H1 (cell line): ENCODE results near the gene SPPL3. TPM values are rescaled to one million over a fixed set of nuclear protein-coding genes. Genes with fewer than 3 reads are reported as not detected.

Experiments
- ASH2L ChIP-seq: fragments of 200-600, 300-600 bp; sonication (generic); IDR thresholded peaks from one replicate; pipeline ENCODE4 v1.7.1; 2017; ENCODE audit warnings: low read length
- BRCA1 ChIP-seq: IDR thresholded peaks from 2 replicates; pipeline ENCODE4 v1.6.1; 2012; ENCODE audit warnings: low read depth, low read length, improper control_type of control experiment
- EZH2 ChIP-seq: fragments of 200-600 bp; sonication (generic); IDR thresholded peaks from 2 replicates; pipeline ENCODE4 v1.7.1; 2012; ENCODE audit warnings: low read depth, mild to moderate bottlenecking, moderate library complexity, low read length, inconsistent platforms; ENCODE audit not compliant: severe bottlenecking
- KDM4A ChIP-seq: IDR thresholded peaks from one replicate; pipeline ENCODE4 v1.7.1; 2012; ENCODE audit warnings: low read depth, mild to moderate bottlenecking, moderate library complexity, low read length, inconsistent platforms; ENCODE audit not compliant: severe bottlenecking
- NANOG ChIP-seq: IDR thresholded peaks from 2 replicates; pipeline ENCODE4 v1.6.1; 2011; ENCODE audit warnings: low read length, low read depth, mild to moderate bottlenecking, inconsistent platforms; ENCODE audit not compliant: insufficient read depth, poor library complexity, severe bottlenecking
- POLR2A ChIP-seq, 2 experiments: IDR thresholded peaks; 1 replicate in 1 of 2; 2 replicates in 1 of 2; pipeline ENCODE4 v1.6.1; 2011; ENCODE audit warnings: low read depth in 2 of 2, low read length in 2 of 2, mild to moderate bottlenecking in 2 of 2; ENCODE audit errors: control extremely low read depth in 1 of 2
- RBBP5 ChIP-seq: IDR thresholded peaks from 2 replicates; pipeline ENCODE4 v1.7.1; 2012; ENCODE audit warnings: low read depth, mild to moderate bottlenecking, inconsistent platforms, low read length, moderate library complexity, borderline replicate concordance
- TBP ChIP-seq: IDR thresholded peaks from 2 replicates; pipeline ENCODE4 v1.6.1; 2011; ENCODE audit warnings: low read depth, low read length, improper control_type of control experiment
- polyA plus RNA-seq, 7 experiments: library from polyadenylated mRNA; depleted of rRNA in 3 of 7; stranded (reverse) in 5 of 7; unstranded in 2 of 7; fragments of >200 nt in 5 of 7; fragments of 200-250 nt in 2 of 7; gene quantifications; 1 replicate in 5 of 7; 2 replicates in 1 of 7; 4 replicates in 1 of 7; pipeline versions ENCODE4 v1.2.1 to v1.2.3, GENCODE V29; 2011 to 2013; ENCODE audit warnings: missing spikeins in 2 of 7, mixed read lengths in 2 of 7
- total RNA-seq: library from RNA; stranded (reverse); fragmentation: NEBNext Ultra II Directional; extraction: Animal tissue kit (Norgen Biotek cat#: 25700); gene quantifications from 2 replicates; pipeline ENCODE4 v1.2.1, GENCODE V29; 2021
- TF ChIP-seq, protein P1 (sequence below): fragments of 300-600 bp; sonication (generic); IDR thresholded peaks from 2 replicates; pipeline ENCODE4 v1.7.1; 2012; ENCODE audit warnings: low read length, moderate library complexity, mild to moderate bottlenecking, inconsistent platforms; ENCODE audit not compliant: insufficient replicate concordance
- TF ChIP-seq, protein P2 (sequence below): IDR thresholded peaks from 2 replicates; pipeline ENCODE4 v1.6.1; 2011; ENCODE audit warnings: low read depth, mild to moderate bottlenecking, low read length; ENCODE audit not compliant: insufficient read depth

The SPPL3 gene
- total and polyA plus RNA-seq, 2 of the 8 experiments (the other 6 are each of a cell fraction or from before 2014, with no cell fraction given): 27.3 to 48.4 TPM

DNA sequence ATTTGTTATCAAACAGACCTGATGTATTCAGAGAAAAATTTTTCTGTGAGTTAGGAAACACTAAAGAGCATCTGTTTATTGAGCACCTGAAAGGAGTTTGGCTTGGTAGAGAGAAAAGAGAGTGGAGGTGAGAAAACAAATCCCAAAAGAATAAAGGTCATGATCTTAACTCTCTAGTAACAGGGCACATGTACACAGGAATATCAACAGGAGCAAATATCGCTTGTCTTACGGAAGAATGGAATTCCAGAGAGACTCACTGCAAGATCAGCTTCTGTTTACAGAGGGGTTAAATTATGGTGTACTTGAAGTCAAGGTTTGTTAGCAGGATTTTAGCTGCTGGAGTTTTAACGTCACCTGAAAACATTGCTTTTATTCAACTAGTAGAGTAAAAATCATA, 78.8 kb downstream of the SPPL3 start (continued):
- TF ChIP-seq, protein P1, sequence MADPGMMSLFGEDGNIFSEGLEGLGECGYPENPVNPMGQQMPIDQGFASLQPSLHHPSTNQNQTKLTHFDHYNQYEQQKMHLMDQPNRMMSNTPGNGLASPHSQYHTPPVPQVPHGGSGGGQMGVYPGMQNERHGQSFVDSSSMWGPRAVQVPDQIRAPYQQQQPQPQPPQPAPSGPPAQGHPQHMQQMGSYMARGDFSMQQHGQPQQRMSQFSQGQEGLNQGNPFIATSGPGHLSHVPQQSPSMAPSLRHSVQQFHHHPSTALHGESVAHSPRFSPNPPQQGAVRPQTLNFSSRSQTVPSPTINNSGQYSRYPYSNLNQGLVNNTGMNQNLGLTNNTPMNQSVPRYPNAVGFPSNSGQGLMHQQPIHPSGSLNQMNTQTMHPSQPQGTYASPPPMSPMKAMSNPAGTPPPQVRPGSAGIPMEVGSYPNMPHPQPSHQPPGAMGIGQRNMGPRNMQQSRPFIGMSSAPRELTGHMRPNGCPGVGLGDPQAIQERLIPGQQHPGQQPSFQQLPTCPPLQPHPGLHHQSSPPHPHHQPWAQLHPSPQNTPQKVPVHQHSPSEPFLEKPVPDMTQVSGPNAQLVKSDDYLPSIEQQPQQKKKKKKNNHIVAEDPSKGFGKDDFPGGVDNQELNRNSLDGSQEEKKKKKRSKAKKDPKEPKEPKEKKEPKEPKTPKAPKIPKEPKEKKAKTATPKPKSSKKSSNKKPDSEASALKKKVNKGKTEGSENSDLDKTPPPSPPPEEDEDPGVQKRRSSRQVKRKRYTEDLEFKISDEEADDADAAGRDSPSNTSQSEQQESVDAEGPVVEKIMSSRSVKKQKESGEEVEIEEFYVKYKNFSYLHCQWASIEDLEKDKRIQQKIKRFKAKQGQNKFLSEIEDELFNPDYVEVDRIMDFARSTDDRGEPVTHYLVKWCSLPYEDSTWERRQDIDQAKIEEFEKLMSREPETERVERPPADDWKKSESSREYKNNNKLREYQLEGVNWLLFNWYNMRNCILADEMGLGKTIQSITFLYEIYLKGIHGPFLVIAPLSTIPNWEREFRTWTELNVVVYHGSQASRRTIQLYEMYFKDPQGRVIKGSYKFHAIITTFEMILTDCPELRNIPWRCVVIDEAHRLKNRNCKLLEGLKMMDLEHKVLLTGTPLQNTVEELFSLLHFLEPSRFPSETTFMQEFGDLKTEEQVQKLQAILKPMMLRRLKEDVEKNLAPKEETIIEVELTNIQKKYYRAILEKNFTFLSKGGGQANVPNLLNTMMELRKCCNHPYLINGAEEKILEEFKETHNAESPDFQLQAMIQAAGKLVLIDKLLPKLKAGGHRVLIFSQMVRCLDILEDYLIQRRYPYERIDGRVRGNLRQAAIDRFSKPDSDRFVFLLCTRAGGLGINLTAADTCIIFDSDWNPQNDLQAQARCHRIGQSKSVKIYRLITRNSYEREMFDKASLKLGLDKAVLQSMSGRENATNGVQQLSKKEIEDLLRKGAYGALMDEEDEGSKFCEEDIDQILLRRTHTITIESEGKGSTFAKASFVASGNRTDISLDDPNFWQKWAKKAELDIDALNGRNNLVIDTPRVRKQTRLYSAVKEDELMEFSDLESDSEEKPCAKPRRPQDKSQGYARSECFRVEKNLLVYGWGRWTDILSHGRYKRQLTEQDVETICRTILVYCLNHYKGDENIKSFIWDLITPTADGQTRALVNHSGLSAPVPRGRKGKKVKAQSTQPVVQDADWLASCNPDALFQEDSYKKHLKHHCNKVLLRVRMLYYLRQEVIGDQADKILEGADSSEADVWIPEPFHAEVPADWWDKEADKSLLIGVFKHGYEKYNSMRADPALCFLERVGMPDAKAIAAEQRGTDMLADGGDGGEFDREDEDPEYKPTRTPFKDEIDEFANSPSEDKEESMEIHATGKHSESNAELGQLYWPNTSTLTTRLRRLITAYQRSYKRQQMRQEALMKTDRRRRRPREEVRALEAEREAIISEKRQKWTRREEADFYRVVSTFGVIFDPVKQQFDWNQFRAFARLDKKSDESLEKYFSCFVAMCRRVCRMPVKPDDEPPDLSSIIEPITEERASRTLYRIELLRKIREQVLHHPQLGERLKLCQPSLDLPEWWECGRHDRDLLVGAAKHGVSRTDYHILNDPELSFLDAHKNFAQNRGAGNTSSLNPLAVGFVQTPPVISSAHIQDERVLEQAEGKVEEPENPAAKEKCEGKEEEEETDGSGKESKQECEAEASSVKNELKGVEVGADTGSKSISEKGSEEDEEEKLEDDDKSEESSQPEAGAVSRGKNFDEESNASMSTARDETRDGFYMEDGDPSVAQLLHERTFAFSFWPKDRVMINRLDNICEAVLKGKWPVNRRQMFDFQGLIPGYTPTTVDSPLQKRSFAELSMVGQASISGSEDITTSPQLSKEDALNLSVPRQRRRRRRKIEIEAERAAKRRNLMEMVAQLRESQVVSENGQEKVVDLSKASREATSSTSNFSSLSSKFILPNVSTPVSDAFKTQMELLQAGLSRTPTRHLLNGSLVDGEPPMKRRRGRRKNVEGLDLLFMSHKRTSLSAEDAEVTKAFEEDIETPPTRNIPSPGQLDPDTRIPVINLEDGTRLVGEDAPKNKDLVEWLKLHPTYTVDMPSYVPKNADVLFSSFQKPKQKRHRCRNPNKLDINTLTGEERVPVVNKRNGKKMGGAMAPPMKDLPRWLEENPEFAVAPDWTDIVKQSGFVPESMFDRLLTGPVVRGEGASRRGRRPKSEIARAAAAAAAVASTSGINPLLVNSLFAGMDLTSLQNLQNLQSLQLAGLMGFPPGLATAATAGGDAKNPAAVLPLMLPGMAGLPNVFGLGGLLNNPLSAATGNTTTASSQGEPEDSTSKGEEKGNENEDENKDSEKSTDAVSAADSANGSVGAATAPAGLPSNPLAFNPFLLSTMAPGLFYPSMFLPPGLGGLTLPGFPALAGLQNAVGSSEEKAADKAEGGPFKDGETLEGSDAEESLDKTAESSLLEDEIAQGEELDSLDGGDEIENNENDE: no peak
- TF ChIP-seq TBP: no peak
- TF ChIP-seq BRCA1: no peak
- no peak for TF ChIP-seq EZH2
- TF ChIP-seq, protein P2, sequence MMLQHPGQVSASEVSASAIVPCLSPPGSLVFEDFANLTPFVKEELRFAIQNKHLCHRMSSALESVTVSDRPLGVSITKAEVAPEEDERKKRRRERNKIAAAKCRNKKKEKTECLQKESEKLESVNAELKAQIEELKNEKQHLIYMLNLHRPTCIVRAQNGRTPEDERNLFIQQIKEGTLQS: no peak
- no peak for TF ChIP-seq KDM4A
- TF ChIP-seq ASH2L: no peak
- no peak for TF ChIP-seq NANOG
- TF ChIP-seq RBBP5: no peak
- TF ChIP-seq POLR2A (IDR thresholded peaks at IDR 0.05; ENCODE audit: control extremely low read depth in 1 of 2, low read depth in 2 of 2, low read length in 2 of 2): no peak
